ENCODE measurements around the gene RAB24. TPM values are rescaled to one million over a fixed set of nuclear protein-coding genes. Genes with fewer than 3 reads are reported as not detected.

Gene RAB24
- total and polyA plus RNA-seq, 2 experiments from 2014 or later: 30.3 to 64.6 TPM

DNA sequence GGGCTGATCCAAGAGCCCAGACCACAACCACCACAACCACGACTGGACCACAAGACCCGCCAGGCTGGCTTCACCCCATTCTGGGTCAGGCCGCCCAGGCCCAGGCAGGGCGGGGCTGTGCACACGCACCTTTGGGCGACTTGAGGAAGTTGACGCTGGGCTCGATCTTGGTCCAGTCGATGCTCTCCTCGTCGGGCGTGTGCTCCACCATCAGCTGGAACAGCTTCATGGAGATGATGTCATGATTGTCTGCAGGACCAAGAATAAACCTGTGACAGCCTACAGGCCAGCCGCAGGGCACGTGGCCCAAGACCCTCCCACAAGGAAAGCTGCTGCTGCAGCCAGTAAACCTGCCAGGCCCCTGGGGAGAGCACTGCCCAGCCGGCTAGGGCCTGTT is 30.6 kb upstream of the RAB24 start:
- no peak overlapping the region for H3K4me2 ChIP-seq
- H3K36me3 ChIP-seq (replicated peaks; ENCODE audit: insufficient read depth, low read depth): no peaks in the 10 kb centered on the region
- peaks cover 3% of the 10 kb centered on the region for H4K20me1 ChIP-seq (ENCODE audit: insufficient read depth, poor library complexity, severe bottlenecking)
- no peaks in the 10 kb centered on the region for H3K9me3 ChIP-seq (ENCODE audit: low read depth)
- no peak overlapping the region for H3K4me3 ChIP-seq
- H3K9me2 ChIP-seq (replicated peaks; ENCODE audit: insufficient read depth): no peaks in the 10 kb centered on the region
- no peak for DNase-seq (ENCODE audit: low spot score)
- H3K27me3 ChIP-seq: no peaks in the 10 kb centered on the region
- H3K27ac ChIP-seq: no peak overlapping the region
- H3K79me2 ChIP-seq: peaks cover 2% of the 10 kb centered on the region
- H2AFZ ChIP-seq: no peak overlapping the region
- TF ChIP-seq EZH2 (IDR thresholded peaks at IDR 0.05; ENCODE audit: borderline replicate concordance) (no peak), EZH2phosphoT487 (IDR thresholded peaks at IDR 0.05; ENCODE audit: low read depth, severe bottlenecking, unreplicated experiment) (no peak)
- TF ChIP-seq, protein P1, sequence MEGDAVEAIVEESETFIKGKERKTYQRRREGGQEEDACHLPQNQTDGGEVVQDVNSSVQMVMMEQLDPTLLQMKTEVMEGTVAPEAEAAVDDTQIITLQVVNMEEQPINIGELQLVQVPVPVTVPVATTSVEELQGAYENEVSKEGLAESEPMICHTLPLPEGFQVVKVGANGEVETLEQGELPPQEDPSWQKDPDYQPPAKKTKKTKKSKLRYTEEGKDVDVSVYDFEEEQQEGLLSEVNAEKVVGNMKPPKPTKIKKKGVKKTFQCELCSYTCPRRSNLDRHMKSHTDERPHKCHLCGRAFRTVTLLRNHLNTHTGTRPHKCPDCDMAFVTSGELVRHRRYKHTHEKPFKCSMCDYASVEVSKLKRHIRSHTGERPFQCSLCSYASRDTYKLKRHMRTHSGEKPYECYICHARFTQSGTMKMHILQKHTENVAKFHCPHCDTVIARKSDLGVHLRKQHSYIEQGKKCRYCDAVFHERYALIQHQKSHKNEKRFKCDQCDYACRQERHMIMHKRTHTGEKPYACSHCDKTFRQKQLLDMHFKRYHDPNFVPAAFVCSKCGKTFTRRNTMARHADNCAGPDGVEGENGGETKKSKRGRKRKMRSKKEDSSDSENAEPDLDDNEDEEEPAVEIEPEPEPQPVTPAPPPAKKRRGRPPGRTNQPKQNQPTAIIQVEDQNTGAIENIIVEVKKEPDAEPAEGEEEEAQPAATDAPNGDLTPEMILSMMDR (IDR thresholded peaks at IDR 0.05; ENCODE audit: poor library complexity): no peak
- no peaks in the 10 kb centered on the region for H3K4me1 ChIP-seq (ENCODE audit: insufficient read depth)
- WGBS (ENCODE audit: low lambda C conversion rate, missing lambda C conversion rate): 93% methylated on average over 15 of the region's 15 CpGs

DNA sequence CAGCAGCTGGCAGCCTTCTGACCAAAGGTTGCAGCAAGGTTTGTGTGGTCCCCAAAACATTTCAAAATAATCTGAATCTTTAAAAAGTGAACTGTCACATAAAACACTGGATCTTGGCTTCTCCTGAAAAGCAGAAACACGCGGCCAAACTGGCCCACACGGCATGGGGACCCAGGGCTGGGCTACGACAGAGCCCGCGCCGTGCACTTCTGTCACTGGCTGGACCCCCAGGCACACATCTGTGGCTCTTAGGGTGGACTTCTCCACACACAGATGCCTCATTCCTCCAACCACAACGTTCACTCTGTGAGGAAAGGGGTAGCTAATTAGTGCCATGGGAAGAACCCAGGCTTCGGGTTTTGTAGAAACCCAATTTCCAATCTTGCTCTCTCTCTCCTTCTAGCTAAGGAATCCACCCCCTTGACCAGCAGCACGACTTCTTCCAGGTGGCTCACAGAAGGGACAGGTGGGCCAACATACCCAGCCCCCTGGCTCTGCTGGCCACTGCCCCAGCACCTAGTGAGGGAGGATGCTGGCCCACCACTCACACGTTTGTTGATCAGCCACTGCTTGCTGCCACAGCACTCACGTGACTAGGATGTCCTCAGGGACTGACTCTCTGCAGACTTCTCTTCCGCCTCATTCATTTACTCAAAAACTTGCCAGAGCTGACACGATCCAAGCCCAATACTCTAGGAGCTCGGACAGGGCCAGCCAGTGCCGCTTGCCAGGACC is 30.1 kb upstream of the RAB24 start:
- no peaks in the 10 kb centered on the region for H3K9me3 ChIP-seq (ENCODE audit: low read depth)
- H3K36me3 ChIP-seq (replicated peaks; ENCODE audit: insufficient read depth, low read depth): no peaks in the 10 kb centered on the region
- H3K27ac ChIP-seq: no peak overlapping the region
- no peak overlapping the region for H2AFZ ChIP-seq
- no peaks in the 10 kb centered on the region for H3K4me1 ChIP-seq (ENCODE audit: insufficient read depth)
- H4K20me1 ChIP-seq (ENCODE audit: insufficient read depth, poor library complexity, severe bottlenecking): no peaks in the 10 kb centered on the region
- DNase-seq (ENCODE audit: low spot score): no peak
- no peak overlapping the region for H3K4me3 ChIP-seq
- no peaks in the 10 kb centered on the region for H3K27me3 ChIP-seq
- no peaks in the 10 kb centered on the region for H3K9me2 ChIP-seq (replicated peaks; ENCODE audit: insufficient read depth)
- H3K4me2 ChIP-seq: no peak overlapping the region
- 94% methylated on average over 16 of the region's 16 CpGs for WGBS (ENCODE audit: low lambda C conversion rate, missing lambda C conversion rate)
- H3K79me2 ChIP-seq: no peaks in the 10 kb centered on the region
- TF ChIP-seq EZH2phosphoT487 (IDR thresholded peaks at IDR 0.05; ENCODE audit: low read depth, severe bottlenecking, unreplicated experiment) (no peak), EZH2 (IDR thresholded peaks at IDR 0.05; ENCODE audit: borderline replicate concordance) (no peak)
- TF ChIP-seq, protein P1 (IDR thresholded peaks at IDR 0.05; ENCODE audit: poor library complexity): no peak

DNA sequence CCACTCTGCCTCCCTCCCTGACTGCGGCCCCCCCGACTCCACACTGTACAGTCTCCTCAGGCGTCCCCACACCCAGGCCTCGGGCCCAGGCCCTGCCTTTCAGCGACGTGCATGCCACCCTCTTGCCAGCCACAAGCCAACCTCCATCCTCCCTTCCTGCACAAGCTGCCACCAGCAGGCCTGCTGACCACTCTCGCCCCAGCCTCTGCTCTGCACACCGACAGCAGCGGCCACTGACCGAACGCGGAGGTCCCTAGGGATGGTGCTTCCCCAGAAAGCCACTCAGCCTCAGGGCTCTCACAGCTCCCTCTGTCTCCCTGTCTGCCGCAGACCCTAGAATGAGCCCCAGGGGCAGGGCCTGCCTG is 29.4 kb upstream of the RAB24 start:
- no peak for TF ChIP-seq EZH2phosphoT487 (IDR thresholded peaks at IDR 0.05; ENCODE audit: low read depth, severe bottlenecking, unreplicated experiment)
- Histone ChIP-seq H3K4me2 (no peak overlapping the region), H3K9me3 (ENCODE audit: low read depth) (no peaks in the 10 kb centered on the region), H4K20me1 (ENCODE audit: insufficient read depth, poor library complexity, severe bottlenecking) (no peaks in the 10 kb centered on the region), H3K4me1 (ENCODE audit: insufficient read depth) (no peaks in the 10 kb centered on the region), H2AFZ (no peak overlapping the region), H3K9me2 (replicated peaks; ENCODE audit: insufficient read depth) (no peaks in the 10 kb centered on the region), H3K79me2 (no peaks in the 10 kb centered on the region), H3K27ac (no peak overlapping the region), H3K4me3 (no peak overlapping the region), H3K27me3 (no peaks in the 10 kb centered on the region), H3K36me3 (replicated peaks; ENCODE audit: insufficient read depth, low read depth) (no peaks in the 10 kb centered on the region)
- DNase-seq (ENCODE audit: low spot score): no peak
- WGBS (ENCODE audit: low lambda C conversion rate, missing lambda C conversion rate): 95% methylated on average over 13 of the region's 13 CpGs

DNA sequence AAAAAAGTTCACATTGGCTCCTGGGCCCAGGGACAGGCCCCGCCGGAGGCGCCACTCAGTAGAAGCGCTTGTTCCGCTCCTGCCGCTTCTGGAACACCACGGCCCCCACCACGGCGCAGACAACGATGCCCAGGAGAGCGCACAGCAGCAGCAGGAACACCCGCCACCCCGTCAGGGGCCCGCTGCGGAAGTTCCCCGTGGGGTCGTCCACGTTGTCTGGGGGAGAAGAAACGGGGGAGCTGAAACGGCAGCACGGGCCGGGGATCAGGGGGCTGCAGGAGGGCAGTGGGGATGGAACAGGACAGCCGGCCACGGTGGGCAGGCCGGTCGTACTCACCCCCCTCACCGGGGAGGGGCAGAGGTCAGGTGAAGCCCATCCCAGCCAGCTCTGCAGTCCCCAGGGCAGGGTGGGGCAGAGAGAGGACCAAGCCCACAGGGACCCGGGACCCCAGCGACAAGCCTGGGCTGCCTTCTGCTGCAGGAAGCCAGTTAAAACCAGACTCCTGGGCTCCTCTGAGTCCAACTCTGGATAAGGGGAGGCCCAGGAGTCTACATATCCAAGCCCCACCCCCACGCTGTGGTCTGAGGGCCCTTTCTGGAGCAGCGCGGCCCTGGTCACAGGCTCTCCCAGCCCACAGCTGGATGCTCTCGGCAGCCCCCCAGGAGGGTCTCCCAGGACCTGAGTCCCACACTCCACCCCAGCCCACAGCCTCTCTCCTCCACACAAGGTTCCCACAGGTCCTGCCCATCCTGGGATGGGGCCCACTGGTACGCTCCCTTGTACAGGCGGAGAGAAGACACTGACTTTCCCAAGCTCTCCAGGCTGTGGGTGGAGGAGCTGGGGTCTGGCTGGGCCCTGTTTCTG is 28.7 kb upstream of the RAB24 start:
- 98% methylated on average over 31 of the region's 35 CpGs for WGBS (ENCODE audit: low lambda C conversion rate, missing lambda C conversion rate)
- no peaks in the 10 kb centered on the region for H3K9me3 ChIP-seq (ENCODE audit: low read depth)
- H3K4me3 ChIP-seq: no peak overlapping the region
- H3K79me2 ChIP-seq: no peaks in the 10 kb centered on the region
- no peaks in the 10 kb centered on the region for H3K9me2 ChIP-seq (replicated peaks; ENCODE audit: insufficient read depth)
- no peaks in the 10 kb centered on the region for H3K36me3 ChIP-seq (replicated peaks; ENCODE audit: insufficient read depth, low read depth)
- no peak overlapping the region for H3K27ac ChIP-seq
- DNase-seq (ENCODE audit: low spot score): no peak
- no peaks in the 10 kb centered on the region for H3K4me1 ChIP-seq (ENCODE audit: insufficient read depth)
- TF ChIP-seq, protein P1 (IDR thresholded peaks at IDR 0.05; ENCODE audit: poor library complexity): no peak
- TF ChIP-seq EZH2 (IDR thresholded peaks at IDR 0.05; ENCODE audit: borderline replicate concordance): no peak
- no peak for TF ChIP-seq EZH2phosphoT487 (IDR thresholded peaks at IDR 0.05; ENCODE audit: low read depth, severe bottlenecking, unreplicated experiment)
- H2AFZ ChIP-seq: no peak overlapping the region
- no peak overlapping the region for H3K4me2 ChIP-seq
- no peaks in the 10 kb centered on the region for H4K20me1 ChIP-seq (ENCODE audit: insufficient read depth, poor library complexity, severe bottlenecking)
- H3K27me3 ChIP-seq: no peaks in the 10 kb centered on the region
